ENCODE results near the gene SMURF1. TPM values are rescaled to one million over a fixed set of nuclear protein-coding genes. Genes with fewer than 3 reads are reported as not detected.
A peak's percentile ranks its signal among the peaks of the same experiment; 100 is the strongest.

Gene SMURF1
- total and polyA plus RNA-seq, 2 of the 4 experiments (the other 2 are of a cell fraction): 13.4 to 20.3 TPM

GRCh38 chr7:99072126-99072525, 71.8 kb downstream of the SMURF1 start:
- intact Hi-C loops (cut with micrococcal nuclease) (loop anchor here (2.0 kb wide), 1 partner anchor 71 kb away; no protein-coding TSS in a partner anchor), in situ Hi-C loops (cut with MboI; ENCODE audit: low sequenced_read_pairs) (no loop called here), dilution Hi-C loops (cut with HindIII; ENCODE audit: low sequenced_read_pairs, unreplicated experiment) (no loop called here)
- no peak overlapping the region for H2BK15ac ChIP-seq (ENCODE audit: low read depth, low read length)
- no peak overlapping the region; the same call in 1 of the 2 replicates for H2AK5ac ChIP-seq (ENCODE audit: low read depth, low read length)
- ChIA-PET POLR2A (ENCODE audit: unreplicated experiment) (no interaction called here), CTCF (no interaction called here)
- no peak overlapping the region for H3K9ac ChIP-seq (ENCODE audit: low read depth, low read length)
- no peak overlapping the region for H3K4me3 ChIP-seq (ENCODE audit: insufficient read depth, low read depth, low read length)
- no peak overlapping the region for H2BK5ac ChIP-seq (ENCODE audit: low read depth, low read length, poor library complexity, severe bottlenecking)
- H4K8ac ChIP-seq (ENCODE audit: low read depth in 2 of 2, low read length in 2 of 2): no peak overlapping the region; a peak in 1 of 4 replicates
- H3K4me1 ChIP-seq (ENCODE audit: control insufficient read depth, insufficient read depth, low read length): peaks cover 6% of the 10 kb centered on the region
- H3K27me3 ChIP-seq (ENCODE audit: control insufficient read depth, insufficient read depth, low read length): no peaks in the 10 kb centered on the region
- H2BK120ac ChIP-seq (ENCODE audit: low read depth, low read length): no peak overlapping the region; the same call in 1 of the 2 replicates
- no peak overlapping the region for H3K14ac ChIP-seq (replicated peaks; ENCODE audit: low read depth, low read length)
- peak overlapping the region; percentile 4; the same call in 1 of the 2 replicates for H4K91ac ChIP-seq (ENCODE audit: insufficient read depth, low read depth, low read length)
- H3K9me1 ChIP-seq (ENCODE audit: insufficient read depth, low read length): peaks cover 12% of the 10 kb centered on the region
- no peak overlapping the region for H4K5ac ChIP-seq (ENCODE audit: low read depth, low read length)
- H3K79me1 ChIP-seq (ENCODE audit: low read depth in 1 of 2, low read length in 2 of 2): peaks cover 40 to 88% of the 10 kb centered on the region in 2 experiments
- H3K27ac ChIP-seq (ENCODE audit: insufficient read depth, low read length): no peak overlapping the region
- peak overlapping the region; percentile 23; the same call in 1 of the 2 replicates for H3K4ac ChIP-seq (ENCODE audit: low read depth, low read length)
- ATAC-seq (ENCODE audit: low read depth) (no peak), DNase-seq (no peak)
- H3K18ac ChIP-seq (ENCODE audit: low read depth, low read length): no peak overlapping the region
- no TSS peak for BruUV-seq (replicated peaks)
- H4K20me1 ChIP-seq (ENCODE audit: insufficient read depth, low read length): peaks cover 74% of the 10 kb centered on the region
- no peak overlapping the region for H3K4me2 ChIP-seq (ENCODE audit: low read depth, low read length)
- no peak overlapping the region for H2AK9ac ChIP-seq (replicated peaks; ENCODE audit: low read depth, low read length, poor library complexity)
- H3K9me3 ChIP-seq (ENCODE audit: control insufficient read depth, insufficient read depth, low read length): no peaks in the 10 kb centered on the region
- 100% methylated on average over 2 of the region's 7 CpGs; no CpG with 5 or more reads in 1 of the 2 experiments for WGBS, 2 experiments (ENCODE audit: extremely low coverage in 2 of 2, insufficient read length in 1 of 2)
- no peak overlapping the region for H3K23ac ChIP-seq (ENCODE audit: low read depth, low read length)
- TF ChIP-seq CHD1 (IDR thresholded peaks at IDR 0.05; ENCODE audit: low read depth, low read length) (no peak), USF2 (IDR thresholded peaks at IDR 0.05; ENCODE audit: low read depth, low read length) (no peak), RCOR1 (IDR thresholded peaks at IDR 0.05; ENCODE audit: insufficient replicate concordance, low read length) (no peak), POLR2A (IDR thresholded peaks at IDR 0.05; ENCODE audit: low read depth, low read length) (no peak), CEBPB (IDR thresholded peaks at IDR 0.05; ENCODE audit: low read depth, low read length) (no peak), MAZ (IDR thresholded peaks at IDR 0.05; ENCODE audit: borderline replicate concordance, low read depth, low read length) (no peak), MAFK (IDR thresholded peaks at IDR 0.05; ENCODE audit: low read depth, low read length) (no peak), NFE2L2 (IDR thresholded peaks at IDR 0.05; ENCODE audit: low read depth, low read length) (no peak), BHLHE40 (IDR thresholded peaks at IDR 0.05; ENCODE audit: low read depth, low read length) (no peak), RFX5 (IDR thresholded peaks at IDR 0.05; ENCODE audit: low read depth, low read length) (no peak), SMC3 (IDR thresholded peaks at IDR 0.05; ENCODE audit: low read depth, low read length) (no peak), MXI1 (IDR thresholded peaks at IDR 0.05; ENCODE audit: borderline replicate concordance, low read depth, low read length) (no peak)
- H2BK20ac ChIP-seq (ENCODE audit: low read depth, low read length): peak overlapping the region; percentile 58; the same call in 1 of the 2 replicates
- H3K36me3 ChIP-seq (ENCODE audit: control insufficient read depth, insufficient read depth, low read length): peaks cover 2% of the 10 kb centered on the region; the same call in 1 of the 2 replicates
- H2AFZ ChIP-seq (replicated peaks; ENCODE audit: low read length, poor library complexity): no peak overlapping the region
- H3K56ac ChIP-seq (ENCODE audit: extremely low read depth, insufficient read depth, low read length): no peak overlapping the region
